ENCODE measurements around the gene MC3R.

The MC3R gene

GRCh38 chr20:56257604-56258003 is 9.1 kb downstream of the MC3R start:
- DNase-seq: no peak

DNA sequence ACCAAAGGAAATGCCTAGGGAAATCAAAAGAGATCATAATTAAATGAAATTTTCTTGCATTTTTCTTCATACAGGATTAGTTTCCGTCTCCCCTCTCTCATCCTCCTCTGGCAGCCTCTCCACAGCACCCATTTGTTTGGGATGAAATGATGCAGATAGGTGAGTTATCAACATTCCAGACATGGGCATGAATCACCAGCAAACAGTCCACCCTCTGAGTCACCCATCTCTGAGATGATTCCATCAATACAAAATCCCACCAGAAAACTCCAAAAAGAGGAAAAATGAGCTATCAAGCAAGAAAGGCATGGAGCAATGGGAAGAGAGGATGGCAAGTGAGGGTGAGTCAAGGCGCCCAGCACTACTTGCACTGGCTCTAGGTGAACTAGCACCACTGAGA is 11.4 kb downstream of the MC3R start:
- DNase-seq: no peak

DNA sequence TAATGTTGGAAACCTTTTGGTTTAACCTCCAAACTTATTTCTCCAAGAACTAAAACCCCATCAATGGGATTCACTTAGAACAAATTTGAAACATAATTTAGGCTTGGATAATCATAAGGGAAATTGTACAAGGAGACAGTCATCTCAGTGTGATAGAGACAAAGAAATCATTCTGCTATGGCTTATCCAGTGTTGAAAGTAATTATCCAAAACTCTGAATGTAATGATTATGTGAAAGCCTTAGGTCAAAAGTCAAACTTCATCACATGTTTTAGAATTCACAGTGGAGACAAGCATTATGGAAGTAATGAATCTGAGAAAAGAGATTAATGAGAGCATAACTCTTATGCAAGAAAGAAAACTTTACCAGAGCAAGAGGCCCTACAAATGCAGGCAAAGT is 20.0 kb downstream of the MC3R start:
- DNase-seq: no peak

DNA sequence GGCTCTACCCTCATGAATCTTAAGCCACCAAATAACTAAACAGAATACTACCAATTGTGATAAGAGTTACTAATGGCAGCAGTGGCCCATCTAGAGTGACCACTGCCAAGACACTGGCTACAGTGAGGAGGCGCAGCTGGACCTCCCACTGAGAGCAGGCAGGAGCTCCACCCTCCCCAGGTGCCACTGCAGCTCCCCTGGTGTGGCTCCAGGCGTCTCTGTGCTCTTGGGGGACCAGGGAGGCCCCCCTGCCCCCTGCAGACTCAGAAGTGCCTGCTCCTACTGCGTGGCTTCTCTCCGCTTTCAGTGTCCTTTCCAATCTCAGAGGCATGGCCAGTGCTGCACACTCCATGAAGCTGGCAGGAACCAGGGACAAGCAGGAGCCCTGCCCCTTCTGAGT is 23.4 kb downstream of the MC3R start:
- no peak for DNase-seq

- DNase-seq: no peak
Observed at GRCh38 chr20:56273491-56273890, 25.0 kb downstream of the MC3R start.

DNA sequence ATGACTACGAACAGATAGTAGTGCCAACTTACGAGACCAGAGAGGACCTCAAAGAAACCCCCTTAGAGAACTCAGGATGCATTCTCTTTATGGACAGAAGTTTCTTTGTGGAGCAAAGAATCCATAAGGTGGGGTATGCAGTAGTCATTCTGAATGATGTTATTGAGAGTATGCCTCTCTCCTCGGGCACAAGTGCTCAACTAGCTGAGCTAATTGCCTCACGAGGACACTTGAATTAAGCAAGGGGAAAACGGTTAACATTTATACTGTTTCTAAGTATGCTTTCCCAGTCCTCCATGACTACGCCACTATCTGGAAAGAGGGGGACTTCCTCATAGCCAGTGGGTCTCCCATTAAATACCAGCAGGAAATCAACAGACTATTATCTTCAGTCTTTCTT is 25.6 kb downstream of the MC3R start:
- no peak for DNase-seq

- DNase-seq: no peak
Observed at GRCh38 chr20:56278196-56278595, 29.7 kb downstream of the MC3R start.

DNA sequence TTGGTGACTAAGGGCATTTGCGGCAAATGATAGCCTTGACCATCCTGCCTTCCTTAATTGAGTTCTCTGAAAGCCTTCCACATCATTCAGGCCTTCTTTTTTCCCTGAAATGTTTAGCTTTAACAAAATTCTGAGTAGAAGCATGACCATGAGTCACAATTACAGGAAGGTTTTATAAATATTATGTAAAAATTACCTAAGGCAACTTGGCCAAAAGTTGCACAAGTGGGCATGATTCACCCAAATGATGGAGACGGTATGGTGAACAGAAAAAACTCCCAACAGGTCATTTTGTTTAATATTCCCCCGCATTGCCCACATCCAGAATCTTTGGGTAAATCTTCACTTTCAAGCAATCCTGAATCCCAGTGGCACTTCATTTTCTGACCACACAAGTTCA is 37.0 kb downstream of the MC3R start:
- DNase-seq: no peak

DNA sequence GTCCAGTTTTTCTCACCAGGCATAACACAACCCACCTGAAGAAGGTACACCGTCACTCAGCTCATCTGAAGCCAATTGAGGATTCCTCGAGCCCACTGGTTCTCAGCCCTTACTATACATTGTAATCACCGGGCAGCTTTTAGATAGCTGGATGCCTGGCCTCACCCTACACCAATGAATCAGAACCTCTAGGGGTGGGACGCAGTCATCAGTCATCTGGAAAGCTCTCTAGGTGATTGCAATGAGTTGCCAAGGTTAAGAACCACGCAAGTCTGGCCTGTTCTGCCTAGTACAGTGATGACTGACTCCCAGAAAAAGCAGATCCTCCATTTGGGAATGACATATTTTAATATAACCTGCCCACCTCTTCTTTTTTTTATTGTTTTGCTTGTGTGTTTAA is 41.1 kb downstream of the MC3R start:
- no peak for DNase-seq

GRCh38 chr20:56299362-56299761 is 50.8 kb downstream of the MC3R start:
- no peak for DNase-seq

Data from DMS79 (cell line).